ENCODE results near the gene GGT6. TPM values are rescaled to one million over a fixed set of nuclear protein-coding genes. Genes with fewer than 3 reads are reported as not detected.

GGT6 gene
- total RNA-seq, 1 donor from 2014 or later, result not detected

GRCh38 chr17:4574448-4575045, 14.2 kb upstream of the GGT6 start:
- DNase-seq (ENCODE audit: low read depth), result no peak
- Histone ChIP-seq H3K36me3 (ENCODE audit: insufficient read depth, low read length) (no peaks in the 10 kb centered on the region), H3K27me3 (ENCODE audit: insufficient read depth, low read length) (peaks cover 11% of the 10 kb centered on the region), H3K9ac (ENCODE audit: low read length) (no peak overlapping the region), H3K4me3 (ENCODE audit: insufficient read depth, low read depth, low read length) (no peak overlapping the region), H3K27ac (ENCODE audit: low read depth, low read length) (no peak overlapping the region), H3K79me2 (ENCODE audit: insufficient read depth, low read length) (no peaks in the 10 kb centered on the region), H3K9me3 (ENCODE audit: insufficient read depth, low read depth, low read length) (no peaks in the 10 kb centered on the region), H4K20me1 (ENCODE audit: insufficient read depth, low read length) (no peaks in the 10 kb centered on the region), H2AFZ (ENCODE audit: low read depth, low read length) (no peak overlapping the region), H3K4me2 (ENCODE audit: low read length) (no peak overlapping the region), H3K4me1 (ENCODE audit: insufficient read depth, low read length) (no peaks in the 10 kb centered on the region)
- Mint-ChIP-seq H3K27ac (ENCODE audit: unreplicated experiment) (no peak overlapping the region), H3K4me3 (ENCODE audit: unreplicated experiment) (no peak overlapping the region), H3K36me3 (ENCODE audit: low read depth, unreplicated experiment) (no peaks in the 10 kb centered on the region), H3K27me3 (ENCODE audit: low read depth, unreplicated experiment) (peaks cover 23% of the 10 kb centered on the region), H3K4me1 (ENCODE audit: low read depth, unreplicated experiment) (peaks cover 7% of the 10 kb centered on the region), H3K9me3 (ENCODE audit: unreplicated experiment) (no peaks in the 10 kb centered on the region)
- no peak for TF ChIP-seq CTCF (IDR thresholded peaks at IDR 0.05; ENCODE audit: insufficient read depth, low read depth, low read length)
- no peak for TF ChIP-seq EZH2 (IDR thresholded peaks at IDR 0.05; ENCODE audit: insufficient read depth, low read length)
- no peak for FAIRE-seq

GRCh38 chr17:4573669-4574068, 13.3 kb upstream of the GGT6 start:
- TF ChIP-seq EZH2 (IDR thresholded peaks at IDR 0.05; ENCODE audit: insufficient read depth, low read length) (no peak), CTCF (IDR thresholded peaks at IDR 0.05; ENCODE audit: insufficient read depth, low read depth, low read length) (no peak)
- no peak overlapping the region for H3K27ac ChIP-seq (ENCODE audit: low read depth, low read length)
- H3K36me3 Mint-ChIP-seq (ENCODE audit: low read depth, unreplicated experiment), result no peaks in the 10 kb centered on the region
- H3K4me3 Mint-ChIP-seq (ENCODE audit: unreplicated experiment), result no peak overlapping the region
- H2AFZ ChIP-seq (ENCODE audit: low read depth, low read length), result no peak overlapping the region
- no peaks in the 10 kb centered on the region for H3K36me3 ChIP-seq (ENCODE audit: insufficient read depth, low read length)
- no peak overlapping the region for H3K27ac Mint-ChIP-seq (ENCODE audit: unreplicated experiment)
- peaks cover 25% of the 10 kb centered on the region for H3K27me3 Mint-ChIP-seq (ENCODE audit: low read depth, unreplicated experiment)
- H3K4me2 ChIP-seq (ENCODE audit: low read length), result no peak overlapping the region
- H3K4me1 ChIP-seq (ENCODE audit: insufficient read depth, low read length), result no peaks in the 10 kb centered on the region
- no peak overlapping the region for H3K4me3 ChIP-seq (ENCODE audit: insufficient read depth, low read depth, low read length)
- H3K4me1 Mint-ChIP-seq (ENCODE audit: low read depth, unreplicated experiment), result peaks cover 7% of the 10 kb centered on the region
- H3K27me3 ChIP-seq (ENCODE audit: insufficient read depth, low read length), result peaks cover 11% of the 10 kb centered on the region
- no peaks in the 10 kb centered on the region for H3K9me3 Mint-ChIP-seq (ENCODE audit: unreplicated experiment)
- H3K9me3 ChIP-seq (ENCODE audit: insufficient read depth, low read depth, low read length), result no peaks in the 10 kb centered on the region
- no peak for DNase-seq (ENCODE audit: low read depth)
- H3K79me2 ChIP-seq (ENCODE audit: insufficient read depth, low read length), result no peaks in the 10 kb centered on the region
- FAIRE-seq, result no peak
- no peaks in the 10 kb centered on the region for H4K20me1 ChIP-seq (ENCODE audit: insufficient read depth, low read length)
- H3K9ac ChIP-seq (ENCODE audit: low read length), result no peak overlapping the region

- H3K4me3 Mint-ChIP-seq (ENCODE audit: unreplicated experiment), result no peak overlapping the region
- peaks cover 7% of the 10 kb centered on the region for H3K4me1 Mint-ChIP-seq (ENCODE audit: low read depth, unreplicated experiment)
- FAIRE-seq (no peak), DNase-seq (ENCODE audit: low read depth) (no peak)
- H3K79me2 ChIP-seq (ENCODE audit: insufficient read depth, low read length), result no peaks in the 10 kb centered on the region
- no peaks in the 10 kb centered on the region for H3K36me3 ChIP-seq (ENCODE audit: insufficient read depth, low read length)
- no peaks in the 10 kb centered on the region for H3K9me3 Mint-ChIP-seq (ENCODE audit: unreplicated experiment)
- no peaks in the 10 kb centered on the region for H4K20me1 ChIP-seq (ENCODE audit: insufficient read depth, low read length)
- TF ChIP-seq CTCF (IDR thresholded peaks at IDR 0.05; ENCODE audit: insufficient read depth, low read depth, low read length), result no peak
- TF ChIP-seq EZH2 (IDR thresholded peaks at IDR 0.05; ENCODE audit: insufficient read depth, low read length), result no peak
- no peaks in the 10 kb centered on the region for H3K36me3 Mint-ChIP-seq (ENCODE audit: low read depth, unreplicated experiment)
- no peak overlapping the region for H3K9ac ChIP-seq (ENCODE audit: low read length)
- no peak overlapping the region for H3K4me3 ChIP-seq (ENCODE audit: insufficient read depth, low read depth, low read length)
- H3K27me3 Mint-ChIP-seq (ENCODE audit: low read depth, unreplicated experiment), result peaks cover 25% of the 10 kb centered on the region
- H3K27ac ChIP-seq (ENCODE audit: low read depth, low read length), result no peak overlapping the region
- no peaks in the 10 kb centered on the region for H3K4me1 ChIP-seq (ENCODE audit: insufficient read depth, low read length)
- H3K27me3 ChIP-seq (ENCODE audit: insufficient read depth, low read length), result peaks cover 11% of the 10 kb centered on the region
- H3K9me3 ChIP-seq (ENCODE audit: insufficient read depth, low read depth, low read length), result no peaks in the 10 kb centered on the region
- H3K27ac Mint-ChIP-seq (ENCODE audit: unreplicated experiment), result no peak overlapping the region
- no peak overlapping the region for H2AFZ ChIP-seq (ENCODE audit: low read depth, low read length)
- no peak overlapping the region for H3K4me2 ChIP-seq (ENCODE audit: low read length)
Observed at GRCh38 chr17:4573115-4573514, 12.7 kb upstream of the GGT6 start.

Measured in astrocyte (in vitro differentiated cells and primary cell).